Body of pancreas (tissue), 4 donors: ENCODE data around the gene CISH.

Source experiments
- CTCF ChIP-seq, 7 experiments: fragments of 450-650 bp in 4 of 7; fragments of 200-600 bp in 3 of 7; sonication (generic) in 3 of 7; IDR thresholded peaks; one replicate each; pipeline ENCODE4 v1.5.1; 2016 to 2019; ENCODE audit warnings: antibody characterized with exemption in 7 of 7
- POLR2A ChIP-seq, 3 donors: fragments of 450-650 bp; IDR thresholded peaks; one replicate each; pipeline ENCODE4 v1.6.1; 2016; ENCODE audit warnings: antibody characterized with exemption in 3 of 3, mild to moderate bottlenecking in 2 of 3

DNA sequence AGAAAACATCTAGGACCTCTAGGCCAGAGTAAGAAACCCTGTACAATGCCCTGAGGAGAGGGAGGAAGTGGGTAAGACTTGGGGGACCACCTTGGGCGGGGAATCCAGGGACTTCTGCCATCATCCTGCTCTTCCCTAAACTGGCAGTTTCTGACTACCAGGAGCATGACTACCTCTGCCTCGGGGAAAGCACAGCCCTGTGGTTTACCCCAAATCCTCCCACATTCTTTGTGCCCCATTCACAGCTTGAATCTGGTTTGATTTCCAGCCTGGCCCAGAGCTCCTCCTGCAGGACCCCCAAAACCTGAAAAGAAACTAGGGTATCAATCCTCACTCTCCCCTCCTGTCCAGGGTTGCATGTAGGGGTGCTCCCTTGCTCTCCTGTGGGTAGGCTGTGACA is 48.7 kb downstream of the CISH start:
- TF ChIP-seq CTCF (IDR thresholded peaks at IDR 0.05) (no peak), POLR2A (IDR thresholded peaks at IDR 0.05) (no peak)
